PC-9 (cell line): ENCODE measurements around the gene ZNF79.

Experiments
- CTCF ChIP-seq: fragments of 200-600 bp; sonication (generic); conservative IDR thresholded peaks from 2 replicates; pipeline ENCODE4 v1.6.1; 2017; ENCODE audit warnings: mixed run types, antibody characterized with exemption, mild to moderate bottlenecking, moderate library complexity
- EZH2 ChIP-seq: fragments of 200-600 bp; sonication (generic); IDR thresholded peaks from 2 replicates; pipeline ENCODE4 v1.8.0; 2017; ENCODE audit warnings: antibody characterized with exemption, low read depth

- TF ChIP-seq CTCF (no peak), EZH2 (no peak)
Observed at GRCh38 chr9:127452691-127453090, 28.5 kb downstream of the ZNF79 start.
